HL-60 (cell line): Measurements from ENCODE around the gene SPTA1.

Experiments
- DNase-seq, 2 experiments: peaks; one replicate each; pipeline ENCODE4 v3.0.0-alpha.2; 2010 to 2020; ENCODE audit warnings: low read depth in 1 of 2, low spot score in 1 of 2
- H3K27ac ChIP-seq: fragments of 250-450 bp; sonication (Bioruptor Pico); replicated peaks from 2 replicates; pipeline ENCODE4 v1.5.1; 2020; ENCODE audit warnings: mild to moderate bottlenecking, moderate library complexity
- H3K27me3 ChIP-seq: fragments of 250-450 bp; sonication (Bioruptor Pico); 2 replicates; pipeline ENCODE4 v1.5.1; 2021; ENCODE audit warnings: mild to moderate bottlenecking, moderate library complexity; ENCODE audit not compliant: insufficient read depth, poor library complexity, severe bottlenecking
- H3K4me3 ChIP-seq: replicated peaks from 2 replicates; pipeline ENCODE4 v1.5.1; 2011; ENCODE audit warnings: mild to moderate bottlenecking, control low read depth, low read length; ENCODE audit not compliant: insufficient read depth
- GABPA ChIP-seq: IDR thresholded peaks from 2 replicates; pipeline ENCODE4 v1.6.1; 2012; ENCODE audit warnings: low read depth
- POLR2AphosphoS5 ChIP-seq: IDR thresholded peaks from 2 replicates; pipeline ENCODE4 v1.6.1; 2012; ENCODE audit warnings: low read depth
- SPI1 ChIP-seq: IDR thresholded peaks from 2 replicates; pipeline ENCODE4 v1.6.1; 2012; ENCODE audit warnings: low read depth, mild to moderate bottlenecking, borderline replicate concordance
- TF ChIP-seq, protein P1 (sequence below): IDR thresholded peaks from one replicate; pipeline ENCODE4 v1.5.1; 2011; ENCODE audit warnings: low read length, control low read depth, inconsistent platforms; ENCODE audit not compliant: insufficient read depth
- TF ChIP-seq, protein P2 (sequence below): IDR thresholded peaks from 2 replicates; pipeline ENCODE4 v1.6.1; 2012; ENCODE audit warnings: low read depth; ENCODE audit not compliant: insufficient replicate concordance

Gene SPTA1

DNA sequence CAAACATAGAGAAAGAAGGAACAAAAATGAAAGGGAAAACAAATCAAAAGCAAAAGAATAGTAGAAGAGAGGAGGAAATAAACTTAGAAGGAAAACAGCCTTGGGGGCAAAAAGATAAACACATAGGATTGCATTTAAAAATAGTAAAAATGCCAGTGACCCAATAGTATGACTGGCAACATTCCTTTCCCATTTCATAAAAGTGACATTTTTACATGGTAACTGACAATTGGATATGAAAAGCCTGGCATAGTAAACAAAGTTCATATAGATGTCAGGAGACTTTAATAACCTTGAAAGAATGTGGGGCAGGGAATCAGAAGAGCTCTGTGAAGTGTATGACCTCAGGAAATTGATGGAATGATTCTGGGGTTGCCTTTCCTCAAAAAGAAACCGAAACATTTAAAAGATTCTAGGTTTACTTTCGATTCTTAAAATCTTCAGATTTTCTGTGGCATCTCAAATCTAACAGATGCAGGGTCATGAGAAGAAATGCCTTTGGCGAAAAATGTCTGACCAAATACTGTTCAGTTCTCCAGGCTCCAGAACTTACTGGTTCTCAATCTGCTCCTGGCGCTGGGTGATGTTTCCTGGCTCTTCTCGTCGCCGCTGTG lies 33.7 kb downstream of the SPTA1 start:
- Histone ChIP-seq H3K27ac (no peak overlapping the region), H3K27me3 (no peaks in the 10 kb centered on the region), H3K4me3 (no peak overlapping the region)
- TF ChIP-seq POLR2AphosphoS5 (no peak), SPI1 (no peak), GABPA (no peak)
- TF ChIP-seq, protein P1, sequence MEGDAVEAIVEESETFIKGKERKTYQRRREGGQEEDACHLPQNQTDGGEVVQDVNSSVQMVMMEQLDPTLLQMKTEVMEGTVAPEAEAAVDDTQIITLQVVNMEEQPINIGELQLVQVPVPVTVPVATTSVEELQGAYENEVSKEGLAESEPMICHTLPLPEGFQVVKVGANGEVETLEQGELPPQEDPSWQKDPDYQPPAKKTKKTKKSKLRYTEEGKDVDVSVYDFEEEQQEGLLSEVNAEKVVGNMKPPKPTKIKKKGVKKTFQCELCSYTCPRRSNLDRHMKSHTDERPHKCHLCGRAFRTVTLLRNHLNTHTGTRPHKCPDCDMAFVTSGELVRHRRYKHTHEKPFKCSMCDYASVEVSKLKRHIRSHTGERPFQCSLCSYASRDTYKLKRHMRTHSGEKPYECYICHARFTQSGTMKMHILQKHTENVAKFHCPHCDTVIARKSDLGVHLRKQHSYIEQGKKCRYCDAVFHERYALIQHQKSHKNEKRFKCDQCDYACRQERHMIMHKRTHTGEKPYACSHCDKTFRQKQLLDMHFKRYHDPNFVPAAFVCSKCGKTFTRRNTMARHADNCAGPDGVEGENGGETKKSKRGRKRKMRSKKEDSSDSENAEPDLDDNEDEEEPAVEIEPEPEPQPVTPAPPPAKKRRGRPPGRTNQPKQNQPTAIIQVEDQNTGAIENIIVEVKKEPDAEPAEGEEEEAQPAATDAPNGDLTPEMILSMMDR = no peak
- TF ChIP-seq, protein P2, sequence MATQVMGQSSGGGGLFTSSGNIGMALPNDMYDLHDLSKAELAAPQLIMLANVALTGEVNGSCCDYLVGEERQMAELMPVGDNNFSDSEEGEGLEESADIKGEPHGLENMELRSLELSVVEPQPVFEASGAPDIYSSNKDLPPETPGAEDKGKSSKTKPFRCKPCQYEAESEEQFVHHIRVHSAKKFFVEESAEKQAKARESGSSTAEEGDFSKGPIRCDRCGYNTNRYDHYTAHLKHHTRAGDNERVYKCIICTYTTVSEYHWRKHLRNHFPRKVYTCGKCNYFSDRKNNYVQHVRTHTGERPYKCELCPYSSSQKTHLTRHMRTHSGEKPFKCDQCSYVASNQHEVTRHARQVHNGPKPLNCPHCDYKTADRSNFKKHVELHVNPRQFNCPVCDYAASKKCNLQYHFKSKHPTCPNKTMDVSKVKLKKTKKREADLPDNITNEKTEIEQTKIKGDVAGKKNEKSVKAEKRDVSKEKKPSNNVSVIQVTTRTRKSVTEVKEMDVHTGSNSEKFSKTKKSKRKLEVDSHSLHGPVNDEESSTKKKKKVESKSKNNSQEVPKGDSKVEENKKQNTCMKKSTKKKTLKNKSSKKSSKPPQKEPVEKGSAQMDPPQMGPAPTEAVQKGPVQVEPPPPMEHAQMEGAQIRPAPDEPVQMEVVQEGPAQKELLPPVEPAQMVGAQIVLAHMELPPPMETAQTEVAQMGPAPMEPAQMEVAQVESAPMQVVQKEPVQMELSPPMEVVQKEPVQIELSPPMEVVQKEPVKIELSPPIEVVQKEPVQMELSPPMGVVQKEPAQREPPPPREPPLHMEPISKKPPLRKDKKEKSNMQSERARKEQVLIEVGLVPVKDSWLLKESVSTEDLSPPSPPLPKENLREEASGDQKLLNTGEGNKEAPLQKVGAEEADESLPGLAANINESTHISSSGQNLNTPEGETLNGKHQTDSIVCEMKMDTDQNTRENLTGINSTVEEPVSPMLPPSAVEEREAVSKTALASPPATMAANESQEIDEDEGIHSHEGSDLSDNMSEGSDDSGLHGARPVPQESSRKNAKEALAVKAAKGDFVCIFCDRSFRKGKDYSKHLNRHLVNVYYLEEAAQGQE = no peak
- DNase-seq = no peak

DNA sequence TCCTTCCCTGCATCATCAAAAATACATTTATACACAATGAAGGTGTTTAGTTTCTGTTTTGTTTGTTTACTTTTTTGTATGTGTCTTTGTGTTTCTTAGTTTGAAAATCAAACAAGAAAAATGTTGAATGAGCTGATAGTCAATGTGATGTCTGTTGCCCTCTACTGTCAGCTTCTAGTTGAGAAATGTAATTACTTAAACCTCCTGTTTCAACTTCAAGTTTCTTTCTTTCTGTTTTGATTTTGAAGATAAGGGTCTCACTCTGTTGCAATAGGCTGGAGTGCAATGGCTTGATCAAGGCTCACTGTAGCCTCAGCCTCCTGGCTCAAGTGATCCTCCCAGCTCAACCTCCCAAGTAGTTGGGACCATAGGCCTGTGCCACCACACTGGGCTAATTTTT lies 37.5 kb downstream of the SPTA1 start:
- no peak for DNase-seq
- H3K27me3 ChIP-seq = no peaks in the 10 kb centered on the region
- H3K4me3 ChIP-seq = no peak overlapping the region
- no peak overlapping the region for H3K27ac ChIP-seq
- TF ChIP-seq, protein P2 = no peak
- TF ChIP-seq, protein P1 = no peak
- no peak for TF ChIP-seq GABPA
- TF ChIP-seq POLR2AphosphoS5 = no peak
- TF ChIP-seq SPI1 = no peak

DNA sequence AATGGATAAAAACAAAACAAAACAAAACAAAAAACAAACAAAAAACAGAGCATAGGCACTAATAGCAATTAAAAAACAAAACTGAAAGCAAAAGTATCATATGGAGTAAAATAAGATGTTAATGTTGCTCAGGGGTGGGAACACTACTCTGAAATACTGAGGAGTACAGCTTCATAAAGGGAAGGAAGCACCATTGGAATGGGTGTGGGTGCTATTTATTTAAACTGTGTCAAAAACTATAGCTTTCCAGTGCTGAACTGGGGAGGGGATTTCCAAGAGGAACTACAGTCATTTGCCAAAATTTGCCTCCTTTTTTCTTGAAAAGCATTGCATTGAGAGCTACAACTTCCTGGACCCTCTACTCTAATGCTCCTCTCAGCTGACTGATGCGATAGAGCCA lies 40.0 kb downstream of the SPTA1 start:
- Histone ChIP-seq H3K27me3 (no peaks in the 10 kb centered on the region), H3K4me3 (no peak overlapping the region), H3K27ac (no peak overlapping the region)
- no peak for TF ChIP-seq POLR2AphosphoS5
- no peak for TF ChIP-seq GABPA
- no peak for TF ChIP-seq SPI1
- TF ChIP-seq, protein P1 = no peak
- TF ChIP-seq, protein P2 = peak; percentile 63
- no peak for DNase-seq
